ENCODE data around the gene PRKCZ. TPM values are rescaled to one million over a fixed set of nuclear protein-coding genes. Genes with fewer than 3 reads are reported as not detected.

PRKCZ gene
- total and polyA plus RNA-seq, 4 experiments from 2014 or later, result 13.5 to 40.7 (median 23.0) TPM

DNA sequence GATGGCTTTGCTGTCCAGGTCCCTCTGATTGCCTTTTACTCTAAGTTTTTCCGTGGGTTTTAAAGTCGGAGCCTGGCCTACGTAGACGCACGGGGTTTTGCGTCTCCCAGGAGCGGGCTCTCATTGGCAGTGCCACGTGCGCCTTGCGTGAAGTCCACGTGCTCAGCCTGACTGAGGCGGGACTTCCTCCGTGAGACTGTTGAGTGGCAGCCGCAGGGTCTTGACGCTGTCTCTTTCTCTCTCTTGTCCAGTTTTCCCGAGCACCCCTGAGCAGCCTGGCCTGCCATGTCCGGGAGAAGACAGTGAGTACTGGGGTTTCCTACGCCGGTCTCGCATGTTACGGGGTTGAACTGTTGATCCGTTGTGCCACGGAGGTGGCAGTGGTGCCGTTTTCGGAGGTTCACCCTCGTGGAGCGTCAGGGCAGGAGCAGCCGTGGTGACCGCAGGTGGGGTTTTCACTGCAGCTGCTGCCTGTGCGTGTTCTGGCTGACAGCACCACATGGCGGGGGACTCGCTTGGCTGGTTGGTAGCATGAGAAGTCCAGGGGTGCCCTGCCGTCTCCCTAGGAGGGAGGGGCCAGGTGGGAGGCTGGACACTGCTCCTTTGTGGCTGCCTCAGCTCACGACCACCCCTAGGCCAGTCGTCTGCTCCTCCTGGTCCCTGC is 9.2 kb downstream of the PRKCZ start:
- Mint-ChIP-seq H3K27me3 (no peaks in the 10 kb centered on the region), H3K36me3 (peaks cover 26 to 46% of the 10 kb centered on the region in 2 donors), H3K4me3 (no peak overlapping the region), H3K27ac (no peak overlapping the region), H3K9me3 (peaks cover 0 to 2% (median 0%) of the 10 kb centered on the region in 8 donors), H3K4me1 (peaks cover 0 to 6% (median 0%) of the 10 kb centered on the region in 4 donors)
- POLR2A ChIA-PET (ENCODE audit: partially characterized antibody), result no interaction called here
- Histone ChIP-seq H3K4me3 (ENCODE audit: low read length in 2 of 2) (no peak overlapping the region), H3K27ac (ENCODE audit: low read depth, low read length) (no peak overlapping the region), H3K4me1 (ENCODE audit: insufficient read depth, low read length) (no peaks in the 10 kb centered on the region), H3K9me3 (ENCODE audit: control insufficient read depth in 1 of 2, low read length in 2 of 2) (no peaks in the 10 kb centered on the region), H3K36me3 (ENCODE audit: insufficient read depth, low read length) (peaks cover 4% of the 10 kb centered on the region), H3K27me3 (ENCODE audit: insufficient read depth, low read length) (no peaks in the 10 kb centered on the region)
- CTCF ChIA-PET (ENCODE audit: partially characterized antibody), result no interaction called here
- peak in 1 of 5 donors; percentile 24 for DNase-seq
- intact Hi-C loops (cut with micrococcal nuclease), result no loop called here

DNA sequence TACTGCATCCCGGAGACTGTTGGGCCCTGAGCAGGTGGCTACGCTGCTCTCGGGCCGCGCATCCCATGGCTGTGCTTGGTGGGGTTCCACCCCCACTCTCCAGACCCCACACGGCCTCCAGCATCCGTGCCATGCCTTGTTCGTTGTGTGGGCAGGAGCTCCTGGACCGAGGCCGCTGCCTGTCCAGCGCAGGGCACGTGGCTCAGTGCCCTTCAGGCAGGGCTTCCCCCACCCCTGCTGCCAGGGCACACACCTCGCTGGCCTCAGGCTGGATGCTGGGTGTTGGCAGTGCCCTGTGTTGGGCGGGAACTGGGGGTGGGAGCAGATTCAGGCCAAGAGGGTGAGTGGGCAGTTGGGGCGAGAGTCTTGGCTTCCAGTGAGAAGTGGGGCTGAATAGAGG is 9.9 kb downstream of the PRKCZ start:
- H3K36me3 ChIP-seq (ENCODE audit: insufficient read depth, low read length), result peaks cover 4% of the 10 kb centered on the region
- ChIA-PET CTCF (ENCODE audit: partially characterized antibody) (no interaction called here), POLR2A (ENCODE audit: partially characterized antibody) (no interaction called here)
- Mint-ChIP-seq H3K4me3 (no peak overlapping the region), H3K27ac (no peak overlapping the region), H3K4me1 (peaks cover 0 to 8% (median 0%) of the 10 kb centered on the region in 4 donors), H3K27me3 (no peaks in the 10 kb centered on the region), H3K36me3 (peaks cover 33 to 51% of the 10 kb centered on the region in 2 donors), H3K9me3 (peaks cover 0 to 2% (median 0%) of the 10 kb centered on the region in 8 donors)
- H3K4me1 ChIP-seq (ENCODE audit: insufficient read depth, low read length), result no peaks in the 10 kb centered on the region
- H3K27me3 ChIP-seq (ENCODE audit: insufficient read depth, low read length), result no peaks in the 10 kb centered on the region
- no peak for DNase-seq
- H3K9me3 ChIP-seq (ENCODE audit: control insufficient read depth in 1 of 2, low read length in 2 of 2), result no peaks in the 10 kb centered on the region
- intact Hi-C loops (cut with micrococcal nuclease), result no loop called here
- H3K4me3 ChIP-seq (ENCODE audit: low read length in 2 of 2), result no peak overlapping the region
- no peak overlapping the region for H3K27ac ChIP-seq (ENCODE audit: low read depth, low read length)

DNA sequence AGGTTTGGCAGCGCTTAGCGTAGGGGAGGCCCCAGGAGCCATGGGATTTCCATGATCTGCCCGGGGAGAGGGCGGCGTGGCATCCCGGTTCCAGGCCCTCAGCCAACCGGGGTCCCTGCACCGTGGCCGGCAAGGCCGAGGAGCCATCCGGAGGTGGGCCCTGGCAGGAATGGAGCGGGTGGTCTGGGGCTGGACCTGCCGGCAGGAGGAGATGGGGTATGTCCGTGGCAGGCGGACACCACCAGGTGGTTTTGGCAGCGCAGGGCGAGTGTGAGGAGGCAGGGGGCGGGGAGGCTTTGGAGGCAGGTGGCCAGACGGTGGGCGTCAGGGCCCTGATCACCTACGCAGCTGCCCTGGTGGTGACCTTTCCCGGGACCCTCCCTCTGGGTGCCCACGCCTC is 10.3 kb downstream of the PRKCZ start:
- Histone ChIP-seq H3K4me1 (ENCODE audit: insufficient read depth, low read length) (no peaks in the 10 kb centered on the region), H3K36me3 (ENCODE audit: insufficient read depth, low read length) (peaks cover under 1% of the 10 kb centered on the region), H3K27ac (ENCODE audit: low read depth, low read length) (no peak overlapping the region), H3K9me3 (ENCODE audit: control insufficient read depth in 1 of 2, low read length in 2 of 2) (no peaks in the 10 kb centered on the region), H3K4me3 (ENCODE audit: low read length in 2 of 2) (no peak overlapping the region), H3K27me3 (ENCODE audit: insufficient read depth, low read length) (no peaks in the 10 kb centered on the region)
- Mint-ChIP-seq H3K9me3 (peaks cover 0 to 2% (median 0%) of the 10 kb centered on the region in 8 donors), H3K4me1 (peaks cover 0 to 8% (median 0%) of the 10 kb centered on the region in 4 donors), H3K36me3 (peaks cover 35 to 48% of the 10 kb centered on the region in 2 donors), H3K4me3 (no peak overlapping the region), H3K27ac (no peak overlapping the region), H3K27me3 (no peaks in the 10 kb centered on the region)
- DNase-seq, result no peak
- ChIA-PET POLR2A (ENCODE audit: partially characterized antibody) (no interaction called here), CTCF (ENCODE audit: partially characterized antibody) (no interaction called here)
- intact Hi-C loops (cut with micrococcal nuclease), result no loop called here

DNA sequence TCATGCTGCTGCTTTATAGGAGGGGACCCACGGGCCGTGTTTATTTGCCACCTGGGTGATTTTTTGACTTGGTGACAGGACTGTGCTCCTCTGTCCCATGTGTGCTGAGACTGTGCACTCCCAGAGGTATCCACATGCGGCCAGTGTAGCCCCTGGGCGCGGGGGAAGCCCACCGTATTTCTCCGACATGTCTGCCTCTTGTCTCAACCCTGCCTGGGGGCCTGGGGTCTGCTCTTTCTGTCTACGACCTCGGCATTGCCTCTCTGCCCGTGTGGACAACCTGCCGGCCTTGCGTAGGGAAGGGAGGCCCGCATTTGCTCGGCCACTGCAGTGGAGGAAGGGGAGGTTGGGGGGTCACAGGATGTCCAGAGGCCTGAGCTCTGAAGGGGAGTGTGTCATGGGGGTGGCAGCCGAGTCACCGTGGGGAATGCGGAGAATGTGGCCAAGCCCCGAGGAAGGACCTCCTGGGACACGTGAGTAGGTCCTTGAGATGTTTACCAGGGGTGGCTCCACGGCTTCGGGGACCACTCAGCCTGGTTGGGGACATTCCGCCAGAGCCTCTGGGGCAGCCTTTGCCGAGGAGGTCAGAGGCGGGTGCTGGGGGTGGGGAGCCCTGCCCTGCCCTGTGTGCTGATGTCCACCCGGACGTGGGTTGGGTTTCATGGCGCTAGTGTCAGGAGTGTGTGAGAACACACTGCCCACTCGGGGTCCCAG is 11.0 kb downstream of the PRKCZ start:
- H3K36me3 ChIP-seq (ENCODE audit: insufficient read depth, low read length), result no peaks in the 10 kb centered on the region
- no peak overlapping the region for H3K4me3 ChIP-seq (ENCODE audit: low read length in 2 of 2)
- Mint-ChIP-seq H3K27me3 (no peaks in the 10 kb centered on the region), H3K9me3 (peaks cover 0 to 6% (median 2%) of the 10 kb centered on the region in 8 donors), H3K4me3 (no peak overlapping the region), H3K27ac (no peak overlapping the region), H3K4me1 (peaks cover 0 to 11% (median under 1%) of the 10 kb centered on the region in 4 donors), H3K36me3 (peaks cover 42 to 48% of the 10 kb centered on the region in 2 donors)
- no peaks in the 10 kb centered on the region for H3K27me3 ChIP-seq (ENCODE audit: insufficient read depth, low read length)
- H3K27ac ChIP-seq (ENCODE audit: low read depth, low read length), result no peak overlapping the region
- H3K9me3 ChIP-seq (ENCODE audit: control insufficient read depth in 1 of 2, low read length in 2 of 2), result no peaks in the 10 kb centered on the region
- intact Hi-C loops (cut with micrococcal nuclease), result no loop called here
- ChIA-PET CTCF (ENCODE audit: partially characterized antibody) (no interaction called here), POLR2A (ENCODE audit: partially characterized antibody) (no interaction called here)
- no peaks in the 10 kb centered on the region for H3K4me1 ChIP-seq (ENCODE audit: insufficient read depth, low read length)
- DNase-seq, result peak in 1 of 5 donors; percentile 14

DNA sequence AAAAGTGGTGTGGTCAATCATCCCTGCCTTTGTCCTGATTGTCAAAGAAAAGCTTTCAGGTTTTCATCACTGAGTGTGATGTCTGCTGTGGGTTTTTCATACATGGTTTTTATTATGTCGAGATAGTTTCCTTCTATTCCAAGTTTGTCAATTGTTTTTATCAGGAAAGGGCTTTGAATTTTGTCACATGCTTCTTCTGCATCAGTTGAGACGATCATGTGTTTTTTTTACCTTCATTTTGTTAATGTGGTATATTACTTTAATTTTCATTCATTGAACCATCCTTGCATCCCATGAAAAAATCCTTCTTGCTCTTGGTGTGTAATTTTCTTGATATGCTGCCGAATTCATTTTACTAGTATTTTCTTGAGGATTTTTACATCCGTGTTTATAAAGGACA is 15.5 kb downstream of the PRKCZ start:
- H3K4me1 Mint-ChIP-seq, result peaks cover 0 to 11% (median 6%) of the 10 kb centered on the region in 4 donors
- H3K36me3 ChIP-seq (ENCODE audit: insufficient read depth, low read length), result peaks cover 5% of the 10 kb centered on the region
- H3K27ac Mint-ChIP-seq, result no peak overlapping the region
- no peak overlapping the region for H3K27ac ChIP-seq (ENCODE audit: low read depth, low read length)
- no peak for DNase-seq
- H3K4me3 Mint-ChIP-seq, result no peak overlapping the region
- no peaks in the 10 kb centered on the region for H3K27me3 ChIP-seq (ENCODE audit: insufficient read depth, low read length)
- ChIA-PET CTCF (ENCODE audit: partially characterized antibody) (interaction anchor here (0.7 kb wide), 1 partner anchor 62 kb away, joined by 4 read pairs; no protein-coding TSS in a partner anchor), POLR2A (ENCODE audit: partially characterized antibody) (no interaction called here)
- no peak overlapping the region for H3K4me3 ChIP-seq (ENCODE audit: low read length in 2 of 2)
- intact Hi-C loops (cut with micrococcal nuclease), result no loop called here
- peaks cover 43 to 57% of the 10 kb centered on the region in 2 donors for H3K36me3 Mint-ChIP-seq
- H3K4me1 ChIP-seq (ENCODE audit: insufficient read depth, low read length), result no peaks in the 10 kb centered on the region
- peaks cover 0 to 9% (median 2%) of the 10 kb centered on the region in 8 donors for H3K9me3 Mint-ChIP-seq
- no peaks in the 10 kb centered on the region for H3K27me3 Mint-ChIP-seq
- H3K9me3 ChIP-seq (ENCODE audit: control insufficient read depth in 1 of 2, low read length in 2 of 2), result no peaks in the 10 kb centered on the region

DNA sequence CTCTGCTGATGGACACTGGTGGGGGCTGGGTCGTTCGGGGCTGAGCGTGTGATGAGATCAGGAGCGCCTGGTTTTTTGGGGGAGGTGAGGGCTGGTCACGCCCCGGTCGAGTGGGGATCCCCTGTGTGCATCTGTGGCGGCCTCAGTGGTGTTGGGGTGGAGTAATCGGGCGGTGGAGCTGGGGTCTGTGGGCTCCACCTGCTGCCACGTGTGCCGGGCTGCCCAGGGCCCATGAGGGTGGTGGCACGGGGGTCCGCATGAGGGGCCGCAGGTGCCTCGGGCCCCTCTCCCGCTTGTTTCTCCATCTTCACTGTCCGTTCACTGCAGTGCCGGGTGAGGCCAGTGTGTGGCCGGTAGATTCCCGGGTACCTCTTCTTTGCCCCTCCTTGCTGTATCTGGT is 17.2 kb downstream of the PRKCZ start:
- CTCF ChIA-PET (ENCODE audit: partially characterized antibody), result no interaction called here
- DNase-seq, result no peak
- Mint-ChIP-seq H3K27me3 (no peaks in the 10 kb centered on the region), H3K4me3 (no peak overlapping the region), H3K36me3 (peaks cover 35 to 53% of the 10 kb centered on the region in 2 donors), H3K27ac (no peak overlapping the region), H3K9me3 (peaks cover 0 to 9% (median 2%) of the 10 kb centered on the region in 8 donors), H3K4me1 (peaks cover 3 to 16% (median 7%) of the 10 kb centered on the region in 4 donors)
- POLR2A ChIA-PET (ENCODE audit: partially characterized antibody), result no interaction called here
- Histone ChIP-seq H3K4me1 (ENCODE audit: insufficient read depth, low read length) (no peaks in the 10 kb centered on the region), H3K4me3 (ENCODE audit: low read length in 2 of 2) (no peak overlapping the region), H3K9me3 (ENCODE audit: control insufficient read depth in 1 of 2, low read length in 2 of 2) (no peaks in the 10 kb centered on the region), H3K36me3 (ENCODE audit: insufficient read depth, low read length) (peaks cover 5% of the 10 kb centered on the region), H3K27ac (ENCODE audit: low read depth, low read length) (no peak overlapping the region), H3K27me3 (ENCODE audit: insufficient read depth, low read length) (no peaks in the 10 kb centered on the region)
- intact Hi-C loops (cut with micrococcal nuclease), result no loop called here

DNA sequence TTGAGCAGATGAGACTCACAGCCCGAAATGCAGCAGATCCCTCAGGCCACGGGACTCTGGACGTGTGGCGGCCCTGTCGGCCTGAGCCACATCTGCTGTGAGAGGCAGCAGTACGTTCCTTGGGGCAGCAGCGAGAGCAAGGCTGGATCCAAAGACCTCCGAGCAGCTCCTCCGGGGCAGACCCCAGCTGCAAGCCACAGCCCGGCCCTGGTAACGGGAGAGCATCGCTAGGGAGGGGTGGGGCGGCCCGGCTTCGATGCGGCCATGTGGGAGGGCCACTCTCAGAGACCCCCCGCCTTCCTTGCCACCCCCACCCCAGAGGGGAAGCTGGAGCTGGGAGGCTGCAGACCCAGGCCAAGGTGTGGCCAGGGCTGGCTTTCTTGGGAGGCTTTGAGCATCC is 17.8 kb downstream of the PRKCZ start:
- peaks cover 3 to 20% (median 8%) of the 10 kb centered on the region in 4 donors for H3K4me1 Mint-ChIP-seq
- ChIA-PET CTCF (ENCODE audit: partially characterized antibody) (no interaction called here), POLR2A (ENCODE audit: partially characterized antibody) (no interaction called here)

More for the DNA sequence above, 17.8 kb downstream of the PRKCZ start:
- Mint-ChIP-seq H3K9me3 (peaks cover 0 to 9% (median 2%) of the 10 kb centered on the region in 8 donors), H3K36me3 (peaks cover 35 to 48% of the 10 kb centered on the region in 2 donors), H3K4me3 (no peak overlapping the region), H3K27me3 (no peaks in the 10 kb centered on the region), H3K27ac (no peak overlapping the region)
- intact Hi-C loops (cut with micrococcal nuclease), result no loop called here
- Histone ChIP-seq H3K4me1 (ENCODE audit: insufficient read depth, low read length) (no peaks in the 10 kb centered on the region), H3K9me3 (ENCODE audit: control insufficient read depth in 1 of 2, low read length in 2 of 2) (no peaks in the 10 kb centered on the region), H3K27ac (ENCODE audit: low read depth, low read length) (no peak overlapping the region), H3K36me3 (ENCODE audit: insufficient read depth, low read length) (peaks cover 5% of the 10 kb centered on the region), H3K4me3 (ENCODE audit: low read length in 2 of 2) (no peak overlapping the region), H3K27me3 (ENCODE audit: insufficient read depth, low read length) (no peaks in the 10 kb centered on the region)
- DNase-seq, result no peak

Measured in CD4-positive, alpha-beta memory T cell (primary cell).